ENCODE measurements around the gene ANKRD9.

Gene ANKRD9

GRCh38 chr14:102496958-102497744 is 12.4 kb downstream of the ANKRD9 start:
- no peak for DNase-seq

- DNase-seq = no peak
Observed at GRCh38 chr14:102496331-102496691, 13.3 kb downstream of the ANKRD9 start.

- DNase-seq = no peak
Observed at GRCh38 chr14:102495491-102496330, 13.9 kb downstream of the ANKRD9 start.

- no peak for DNase-seq
Observed at GRCh38 chr14:102493585-102493984, 16.0 kb downstream of the ANKRD9 start.

GRCh38 chr14:102493096-102493495 is 16.5 kb downstream of the ANKRD9 start:
- no peak for DNase-seq

GRCh38 chr14:102492531-102492910 is 17.1 kb downstream of the ANKRD9 start:
- DNase-seq = no peak

- no peak for DNase-seq
Observed at GRCh38 chr14:102491786-102492530, 17.6 kb downstream of the ANKRD9 start.

- no peak for DNase-seq
Observed at GRCh38 chr14:102491366-102491765, 18.2 kb downstream of the ANKRD9 start.

- no peak for DNase-seq
Observed at GRCh38 chr14:102490456-102490855, 19.1 kb downstream of the ANKRD9 start.

GRCh38 chr14:102487204-102487577 is 22.4 kb downstream of the ANKRD9 start:
- DNase-seq = no peak

- DNase-seq = no peak
Observed at GRCh38 chr14:102486513-102487203, 22.9 kb downstream of the ANKRD9 start.

- DNase-seq = no peak
Observed at GRCh38 chr14:102485693-102486512, 23.7 kb downstream of the ANKRD9 start.

- DNase-seq = no peak
Observed at GRCh38 chr14:102484316-102484715, 25.3 kb downstream of the ANKRD9 start.

- DNase-seq = no peak
Observed at GRCh38 chr14:102481791-102482238, 27.8 kb downstream of the ANKRD9 start.

GRCh38 chr14:102481371-102481770 is 28.2 kb downstream of the ANKRD9 start:
- DNase-seq = no peak

GRCh38 chr14:102479777-102480176 is 29.8 kb downstream of the ANKRD9 start:
- no peak for DNase-seq

GRCh38 chr14:102479107-102479506 is 30.5 kb downstream of the ANKRD9 start:
- no peak for DNase-seq

GRCh38 chr14:102474934-102475333 is 34.6 kb downstream of the ANKRD9 start:
- no peak for DNase-seq

- DNase-seq = no peak
Observed at GRCh38 chr14:102473559-102473958, 36.0 kb downstream of the ANKRD9 start.

- DNase-seq = no peak
Observed at GRCh38 chr14:102472791-102473150, 36.8 kb downstream of the ANKRD9 start.

GRCh38 chr14:102471921-102472790 is 37.4 kb downstream of the ANKRD9 start:
- no peak for DNase-seq

Measured in activated T-cell treated with anti-CD3 and anti-CD28 coated beads for 4 hours (primary cell).